ENCODE data around the gene UXS1. TPM values are rescaled to one million over a fixed set of nuclear protein-coding genes. Genes with fewer than 3 reads are reported as not detected.

UXS1 gene
- total RNA-seq, 4 donors from 2014 or later: 20.4 to 44.6 (median 32.1) TPM

DNA sequence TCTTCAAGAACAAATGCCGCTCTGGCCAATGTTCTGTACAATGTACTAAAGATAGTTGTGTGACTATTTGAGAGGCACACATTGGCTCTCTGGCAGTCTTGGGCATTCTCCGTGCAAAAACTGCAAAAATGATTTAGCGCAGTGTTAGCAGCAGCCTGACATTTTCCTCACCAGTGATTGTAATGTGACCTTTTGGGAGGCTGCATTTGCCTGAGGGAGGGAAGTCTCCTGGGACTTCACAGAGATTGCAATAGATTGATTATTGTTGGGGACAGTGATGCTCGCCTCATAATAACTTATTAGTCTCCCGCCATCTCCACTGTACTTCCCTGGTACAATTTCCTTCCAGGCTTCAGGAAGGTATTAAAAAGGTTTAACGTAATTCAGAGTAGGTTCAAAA lies 149.2 kb downstream of the UXS1 start:
- Histone ChIP-seq H3K9me3 (no peaks in the 10 kb centered on the region), H3K4me1 (no peaks in the 10 kb centered on the region), H3K27me3 (no peaks in the 10 kb centered on the region), H3K4me3 (no peak overlapping the region), H3K36me3 (no peaks in the 10 kb centered on the region), H3K27ac (no peak overlapping the region)
- no peak for TF ChIP-seq POLR2A (IDR thresholded peaks at IDR 0.05)
- TF ChIP-seq, protein P1, sequence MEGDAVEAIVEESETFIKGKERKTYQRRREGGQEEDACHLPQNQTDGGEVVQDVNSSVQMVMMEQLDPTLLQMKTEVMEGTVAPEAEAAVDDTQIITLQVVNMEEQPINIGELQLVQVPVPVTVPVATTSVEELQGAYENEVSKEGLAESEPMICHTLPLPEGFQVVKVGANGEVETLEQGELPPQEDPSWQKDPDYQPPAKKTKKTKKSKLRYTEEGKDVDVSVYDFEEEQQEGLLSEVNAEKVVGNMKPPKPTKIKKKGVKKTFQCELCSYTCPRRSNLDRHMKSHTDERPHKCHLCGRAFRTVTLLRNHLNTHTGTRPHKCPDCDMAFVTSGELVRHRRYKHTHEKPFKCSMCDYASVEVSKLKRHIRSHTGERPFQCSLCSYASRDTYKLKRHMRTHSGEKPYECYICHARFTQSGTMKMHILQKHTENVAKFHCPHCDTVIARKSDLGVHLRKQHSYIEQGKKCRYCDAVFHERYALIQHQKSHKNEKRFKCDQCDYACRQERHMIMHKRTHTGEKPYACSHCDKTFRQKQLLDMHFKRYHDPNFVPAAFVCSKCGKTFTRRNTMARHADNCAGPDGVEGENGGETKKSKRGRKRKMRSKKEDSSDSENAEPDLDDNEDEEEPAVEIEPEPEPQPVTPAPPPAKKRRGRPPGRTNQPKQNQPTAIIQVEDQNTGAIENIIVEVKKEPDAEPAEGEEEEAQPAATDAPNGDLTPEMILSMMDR (IDR thresholded peaks at IDR 0.05): no peak
- no peak for DNase-seq

DNA sequence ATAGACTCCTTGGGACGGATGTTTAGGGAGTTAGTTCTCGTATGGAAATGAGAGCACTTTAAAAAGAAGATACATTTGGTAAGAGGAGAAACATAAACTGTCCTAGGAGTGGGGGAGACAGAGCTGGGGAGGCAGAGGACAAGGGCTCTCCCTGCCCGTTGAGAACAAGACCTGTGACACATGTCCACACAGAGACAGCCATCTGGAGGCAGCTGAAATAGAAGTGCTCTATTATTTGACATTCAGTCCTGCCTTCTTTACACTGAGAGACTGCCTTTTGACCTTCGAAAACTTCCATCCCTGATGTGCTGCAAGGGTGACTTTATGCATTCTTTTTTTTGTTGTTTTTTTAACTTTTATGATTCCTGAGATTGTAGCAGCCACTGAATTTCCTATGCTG lies 150.1 kb downstream of the UXS1 start:
- no peak overlapping the region for H3K4me3 ChIP-seq
- no peak for TF ChIP-seq POLR2A (IDR thresholded peaks at IDR 0.05)
- TF ChIP-seq, protein P1 (IDR thresholded peaks at IDR 0.05): no peak
- DNase-seq: no peak

More for the DNA sequence above, 150.1 kb downstream of the UXS1 start:
- Histone ChIP-seq H3K36me3 (no peaks in the 10 kb centered on the region), H3K9me3 (no peaks in the 10 kb centered on the region), H3K27me3 (no peaks in the 10 kb centered on the region), H3K27ac (no peak overlapping the region), H3K4me1 (no peaks in the 10 kb centered on the region)
